Measurements from ENCODE around the gene TMSB4X.
A peak's percentile ranks its signal among the peaks of the same experiment; 100 is the strongest.

Gene TMSB4X

DNA sequence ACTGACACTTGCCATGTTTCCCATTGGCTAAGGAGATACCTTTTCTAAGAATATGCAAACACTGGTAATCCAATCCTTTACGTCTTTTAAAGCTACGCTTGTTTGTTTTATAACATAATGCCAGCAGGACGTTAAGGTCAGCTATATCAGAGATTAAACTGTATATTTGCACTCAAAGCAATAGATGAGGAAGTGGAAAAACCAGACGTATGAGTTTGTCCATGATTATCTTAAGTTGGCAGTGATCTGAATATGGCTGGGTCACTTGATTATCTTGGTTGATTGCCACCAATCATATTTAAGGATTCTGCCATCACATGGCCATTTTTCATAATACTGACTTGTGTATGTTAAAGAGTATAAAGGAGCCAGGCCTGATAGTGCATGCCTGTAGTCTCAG lies 19.4 kb downstream of the TMSB4X start:
- Histone ChIP-seq H3K79me2 (ENCODE audit: control insufficient read depth, low read length) (no peaks in the 10 kb centered on the region), H3K4me2 (ENCODE audit: low read length) (no peak overlapping the region), H3F3A (ENCODE audit: control insufficient read depth, insufficient read depth) (no peaks in the 10 kb centered on the region), H3K36me3 (ENCODE audit: control insufficient read depth, low read length) (no peaks in the 10 kb centered on the region), H3K9me2 (replicated peaks; ENCODE audit: control insufficient read depth, low read length) (no peaks in the 10 kb centered on the region), H3K9me3 (ENCODE audit: control insufficient read depth, insufficient read depth, low read length) (no peaks in the 10 kb centered on the region), H3K4me1 (ENCODE audit: control insufficient read depth, low read length) (peaks cover 46% of the 10 kb centered on the region), H4K20me1 (ENCODE audit: control insufficient read depth, insufficient read depth, low read depth, low read length) (no peaks in the 10 kb centered on the region), H3K4me3 (ENCODE audit: low read length) (no peak overlapping the region), H3K27me3 (ENCODE audit: control insufficient read depth, low read length) (no peaks in the 10 kb centered on the region), H3K27ac (ENCODE audit: low read depth, low read length) (no peak overlapping the region)
- TF ChIP-seq, protein P1, sequence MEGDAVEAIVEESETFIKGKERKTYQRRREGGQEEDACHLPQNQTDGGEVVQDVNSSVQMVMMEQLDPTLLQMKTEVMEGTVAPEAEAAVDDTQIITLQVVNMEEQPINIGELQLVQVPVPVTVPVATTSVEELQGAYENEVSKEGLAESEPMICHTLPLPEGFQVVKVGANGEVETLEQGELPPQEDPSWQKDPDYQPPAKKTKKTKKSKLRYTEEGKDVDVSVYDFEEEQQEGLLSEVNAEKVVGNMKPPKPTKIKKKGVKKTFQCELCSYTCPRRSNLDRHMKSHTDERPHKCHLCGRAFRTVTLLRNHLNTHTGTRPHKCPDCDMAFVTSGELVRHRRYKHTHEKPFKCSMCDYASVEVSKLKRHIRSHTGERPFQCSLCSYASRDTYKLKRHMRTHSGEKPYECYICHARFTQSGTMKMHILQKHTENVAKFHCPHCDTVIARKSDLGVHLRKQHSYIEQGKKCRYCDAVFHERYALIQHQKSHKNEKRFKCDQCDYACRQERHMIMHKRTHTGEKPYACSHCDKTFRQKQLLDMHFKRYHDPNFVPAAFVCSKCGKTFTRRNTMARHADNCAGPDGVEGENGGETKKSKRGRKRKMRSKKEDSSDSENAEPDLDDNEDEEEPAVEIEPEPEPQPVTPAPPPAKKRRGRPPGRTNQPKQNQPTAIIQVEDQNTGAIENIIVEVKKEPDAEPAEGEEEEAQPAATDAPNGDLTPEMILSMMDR (IDR thresholded peaks at IDR 0.05; ENCODE audit: low read depth, low read length, poor library complexity, severe bottlenecking) = no peak
- TF ChIP-seq EZH2phosphoT487 (IDR thresholded peaks at IDR 0.05; ENCODE audit: borderline replicate concordance, low read length) = no peak

DNA sequence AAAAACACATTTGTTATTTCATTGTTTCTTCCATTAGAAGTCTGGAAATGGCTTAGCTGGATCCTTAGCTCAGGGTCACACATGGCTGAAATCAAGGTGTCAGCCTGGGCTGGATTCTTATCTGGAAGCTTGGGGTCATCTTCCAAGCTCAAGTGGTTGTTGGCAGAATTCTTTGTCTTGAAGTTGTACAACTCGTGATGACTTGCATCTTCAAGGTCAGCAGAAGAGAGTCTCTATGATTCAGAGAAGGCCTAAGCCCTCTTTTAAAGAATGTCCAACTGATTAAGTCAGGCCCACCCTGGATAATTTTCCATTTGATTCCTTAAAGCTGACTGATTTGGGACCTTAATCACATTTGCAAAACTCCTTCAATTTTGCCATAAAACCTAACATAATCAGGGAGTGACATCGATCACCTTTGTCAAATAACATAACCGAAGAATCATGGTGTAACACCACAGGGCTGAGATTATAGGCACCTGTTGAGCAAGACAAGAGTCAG lies 22.1 kb downstream of the TMSB4X start:
- Histone ChIP-seq H3K27me3 (ENCODE audit: control insufficient read depth, low read length) (no peaks in the 10 kb centered on the region), H3K4me3 (ENCODE audit: low read length) (no peak overlapping the region), H3K9me3 (ENCODE audit: control insufficient read depth, insufficient read depth, low read length) (no peaks in the 10 kb centered on the region), H3K4me1 (ENCODE audit: control insufficient read depth, low read length) (peaks cover 52% of the 10 kb centered on the region), H3F3A (ENCODE audit: control insufficient read depth, insufficient read depth) (peaks cover 14% of the 10 kb centered on the region), H3K4me2 (ENCODE audit: low read length) (no peak overlapping the region), H3K9me2 (replicated peaks; ENCODE audit: control insufficient read depth, low read length) (no peaks in the 10 kb centered on the region), H3K36me3 (ENCODE audit: control insufficient read depth, low read length) (no peaks in the 10 kb centered on the region), H4K20me1 (ENCODE audit: control insufficient read depth, insufficient read depth, low read depth, low read length) (no peaks in the 10 kb centered on the region), H3K27ac (ENCODE audit: low read depth, low read length) (no peak overlapping the region), H3K79me2 (ENCODE audit: control insufficient read depth, low read length) (no peaks in the 10 kb centered on the region)
- TF ChIP-seq, protein P1 (IDR thresholded peaks at IDR 0.05; ENCODE audit: low read depth, low read length, poor library complexity, severe bottlenecking) = no peak
- no peak for TF ChIP-seq EZH2phosphoT487 (IDR thresholded peaks at IDR 0.05; ENCODE audit: borderline replicate concordance, low read length)

DNA sequence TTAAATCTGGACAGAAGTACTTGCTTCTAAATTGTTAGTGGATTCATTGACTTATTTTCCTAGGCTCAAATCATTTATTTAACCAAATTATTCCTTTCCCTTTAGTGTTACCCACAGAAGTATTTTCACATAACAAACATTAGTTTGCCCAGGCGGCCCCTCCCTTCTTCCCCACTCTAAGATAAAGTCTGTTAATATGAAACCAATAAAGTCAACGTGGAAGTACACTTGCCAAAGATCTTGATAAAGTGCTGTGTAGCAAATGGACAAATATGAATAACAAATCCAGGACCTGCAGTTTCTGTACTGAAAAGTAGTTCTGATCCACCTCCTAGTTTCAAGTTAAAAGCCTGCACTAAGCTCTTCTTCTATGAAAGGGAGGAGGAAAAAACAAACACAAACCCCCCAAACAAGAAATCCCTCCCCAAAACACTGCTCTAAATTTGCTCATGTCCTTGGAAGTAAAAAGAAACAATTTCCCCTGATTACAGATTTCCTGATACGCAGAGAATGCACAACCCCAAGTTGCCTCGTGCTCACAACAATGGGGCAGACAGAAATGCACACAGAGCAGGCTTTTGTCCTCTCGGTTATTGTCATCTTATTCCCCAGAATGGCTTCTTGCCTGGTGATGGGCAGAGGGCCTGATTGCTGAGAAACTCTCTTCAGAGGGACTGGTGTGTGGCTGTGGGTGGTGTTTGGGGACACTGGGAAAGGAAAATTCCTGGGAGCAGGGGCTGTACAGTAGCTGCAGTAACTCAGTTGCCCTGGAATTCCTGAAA lies 23.2 kb downstream of the TMSB4X start:
- Histone ChIP-seq H4K20me1 (ENCODE audit: control insufficient read depth, insufficient read depth, low read depth, low read length) (no peaks in the 10 kb centered on the region), H3K27ac (ENCODE audit: low read depth, low read length) (peak overlapping the region; percentile 20; the same call in 1 of the 2 replicates), H3K36me3 (ENCODE audit: control insufficient read depth, low read length) (no peaks in the 10 kb centered on the region), H3K9me2 (replicated peaks; ENCODE audit: control insufficient read depth, low read length) (no peaks in the 10 kb centered on the region), H3K9me3 (ENCODE audit: control insufficient read depth, insufficient read depth, low read length) (no peaks in the 10 kb centered on the region), H3K79me2 (ENCODE audit: control insufficient read depth, low read length) (no peaks in the 10 kb centered on the region), H3F3A (ENCODE audit: control insufficient read depth, insufficient read depth) (peaks cover 18% of the 10 kb centered on the region), H3K4me1 (ENCODE audit: control insufficient read depth, low read length) (peaks cover 63% of the 10 kb centered on the region), H3K4me3 (ENCODE audit: low read length) (no peak overlapping the region), H3K27me3 (ENCODE audit: control insufficient read depth, low read length) (no peaks in the 10 kb centered on the region), H3K4me2 (ENCODE audit: low read length) (peak overlapping the region; percentile 3)
- TF ChIP-seq, protein P1 (IDR thresholded peaks at IDR 0.05; ENCODE audit: low read depth, low read length, poor library complexity, severe bottlenecking) = no peak
- TF ChIP-seq EZH2phosphoT487 (IDR thresholded peaks at IDR 0.05; ENCODE audit: borderline replicate concordance, low read length) = no peak
